Right lung (tissue), 5 donors: ENCODE measurements around the gene GALNT2. TPM values are rescaled to one million over a fixed set of nuclear protein-coding genes. Genes with fewer than 3 reads are reported as not detected.

Source experiments
- DNase-seq, 2 donors: peaks; one replicate each; pipeline ENCODE4 v3.0.0-alpha.2; 2013
- polyA plus RNA-seq, 5 donors: library from polyadenylated mRNA; unstranded; fragments of 120-200 nt; gene quantifications; one replicate each; pipeline versions ENCODE4 v1.2.1 to v1.2.3, GENCODE V29; 2013; ENCODE audit warnings: inconsistent platforms in 1 of 5, low replicate concordance in 1 of 5; ENCODE audit not compliant: insufficient read length in 5 of 5, insufficient read depth in 1 of 5

The GALNT2 gene
- polyA plus RNA-seq, 5 donors = 28.2 to 41.2 (median 36.2) TPM

DNA sequence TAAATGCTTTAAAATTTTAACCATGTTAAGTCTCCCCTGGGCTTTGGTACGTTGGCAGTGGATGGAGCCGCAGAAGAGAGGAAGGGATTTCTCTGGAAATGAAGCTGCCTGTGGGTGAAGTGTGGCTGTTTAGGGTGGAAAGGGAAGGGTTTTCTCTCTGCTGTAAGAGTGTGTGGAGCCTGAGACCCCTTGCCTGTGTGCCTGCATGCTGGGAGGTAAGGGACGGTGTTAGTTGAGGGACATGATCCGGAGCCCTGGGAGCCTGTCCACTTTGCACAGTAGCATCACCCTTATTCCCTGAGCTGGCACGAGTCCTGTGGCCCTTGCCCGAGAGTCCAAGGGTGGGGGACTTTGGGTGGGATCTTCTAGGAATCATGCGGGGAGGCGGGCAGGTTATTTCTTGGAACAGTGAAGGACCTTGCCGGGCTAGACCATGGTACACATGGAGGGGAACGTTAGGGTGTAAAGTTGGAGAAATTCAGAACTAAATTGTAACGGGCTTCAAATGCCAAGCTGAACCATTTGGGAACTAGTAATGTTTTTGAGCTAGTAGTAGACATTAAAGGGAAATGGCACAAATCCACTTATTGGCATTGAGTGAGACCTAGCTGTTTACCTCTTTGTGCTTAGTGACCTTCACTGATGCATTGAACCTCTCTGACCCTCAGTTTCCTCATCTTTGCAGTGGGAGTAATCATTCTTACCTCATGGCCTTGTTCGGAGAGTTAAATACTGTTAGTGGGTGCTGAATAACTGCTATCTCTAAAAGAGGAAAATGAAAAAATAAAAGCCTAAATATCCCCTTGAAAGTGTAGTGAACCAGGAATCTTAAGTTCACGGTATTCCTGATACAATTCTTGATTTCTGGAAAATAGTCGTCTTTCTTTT lies 3.5 kb downstream of the GALNT2 start:
- no peak for DNase-seq

DNA sequence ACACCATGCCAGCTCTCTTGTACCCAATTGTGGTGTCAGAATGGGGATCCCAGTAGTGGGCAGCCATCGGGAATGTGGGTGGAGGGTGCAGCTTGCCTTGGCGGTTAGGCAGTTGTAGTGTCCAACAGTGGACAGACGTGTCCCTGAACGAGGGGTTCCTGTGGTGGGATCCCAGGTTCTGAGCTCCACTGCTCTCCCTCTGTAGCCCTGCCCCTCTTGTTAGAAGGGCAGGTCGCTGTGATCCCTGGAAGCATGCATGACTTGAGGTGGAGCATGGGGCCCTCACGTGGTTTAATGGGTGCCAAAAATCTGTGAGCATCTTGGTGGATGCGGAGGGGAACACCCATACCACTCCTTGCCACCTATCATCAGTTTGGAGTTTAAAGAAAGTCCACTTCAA lies 4.3 kb downstream of the GALNT2 start:
- no peak for DNase-seq

DNA sequence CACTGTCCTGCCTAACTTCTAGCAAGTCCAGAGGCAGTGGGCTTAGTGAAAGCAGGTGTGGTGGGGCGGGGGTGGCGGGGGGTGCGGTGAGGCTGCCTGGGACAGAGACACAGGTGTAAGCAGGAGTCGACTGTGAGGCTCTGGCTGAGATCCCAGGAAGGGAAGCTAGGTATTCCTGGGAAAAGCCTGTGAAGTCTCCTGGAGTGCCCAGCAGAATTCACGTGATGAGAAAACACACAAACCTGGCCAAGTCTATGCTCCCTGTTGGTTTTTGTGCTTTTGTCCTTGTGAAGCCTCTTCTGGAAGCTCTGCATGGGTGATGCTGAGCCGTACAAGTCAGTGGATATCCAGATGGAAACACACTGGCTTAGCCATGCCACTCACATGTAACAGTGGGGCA lies 5.3 kb downstream of the GALNT2 start:
- DNase-seq = no peak

DNA sequence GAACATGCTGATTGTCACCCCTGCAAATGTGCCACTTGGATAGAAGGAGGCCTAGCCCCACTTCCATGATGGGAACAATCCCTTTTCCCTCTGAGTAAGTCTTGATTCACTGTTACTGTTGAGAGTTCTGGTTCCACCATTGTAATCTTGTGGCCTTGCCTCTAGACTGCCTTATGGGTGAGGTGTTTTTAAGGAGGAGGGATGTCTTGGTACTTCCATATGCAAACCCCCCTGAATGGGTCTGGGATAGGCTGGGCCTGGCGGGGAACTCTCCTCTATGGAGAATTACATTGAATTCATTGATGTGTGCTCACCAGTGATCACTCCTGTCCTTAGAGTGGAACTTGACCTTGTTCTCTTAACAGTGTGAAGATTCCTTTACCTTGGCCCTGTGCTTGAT lies 5.8 kb downstream of the GALNT2 start:
- no peak for DNase-seq

DNA sequence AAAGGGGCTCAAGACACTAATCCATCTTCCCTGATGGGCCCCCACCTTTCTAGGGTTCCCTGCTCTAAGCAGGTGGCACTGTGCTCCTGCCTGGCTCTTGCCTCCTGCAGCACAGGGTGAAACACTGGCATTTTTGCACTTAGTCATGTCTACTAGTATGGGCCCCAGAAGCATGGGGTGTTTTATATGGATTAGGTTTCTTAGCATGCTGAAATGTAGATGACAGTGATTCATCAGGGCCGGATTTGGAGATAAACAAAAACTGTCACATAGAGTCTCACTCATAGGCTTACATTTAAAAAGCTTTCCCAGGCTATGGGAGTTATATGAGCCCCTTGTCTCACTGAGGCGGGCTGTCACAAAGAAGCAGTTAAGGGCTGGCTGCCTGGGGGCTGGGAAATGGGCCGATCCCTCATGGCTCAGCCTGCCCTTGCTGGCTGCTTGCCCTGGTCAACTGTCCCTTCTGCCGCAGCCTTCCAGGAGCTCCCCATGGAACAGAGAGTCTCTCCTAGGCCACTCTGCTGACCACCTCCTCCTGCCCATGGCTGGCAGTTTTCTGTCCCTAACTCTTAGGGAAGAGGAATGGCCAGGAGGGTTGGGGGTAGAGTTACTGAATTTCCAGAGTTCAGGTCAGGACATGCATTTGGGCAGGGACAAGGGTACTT lies 6.5 kb downstream of the GALNT2 start:
- DNase-seq = no peak

DNA sequence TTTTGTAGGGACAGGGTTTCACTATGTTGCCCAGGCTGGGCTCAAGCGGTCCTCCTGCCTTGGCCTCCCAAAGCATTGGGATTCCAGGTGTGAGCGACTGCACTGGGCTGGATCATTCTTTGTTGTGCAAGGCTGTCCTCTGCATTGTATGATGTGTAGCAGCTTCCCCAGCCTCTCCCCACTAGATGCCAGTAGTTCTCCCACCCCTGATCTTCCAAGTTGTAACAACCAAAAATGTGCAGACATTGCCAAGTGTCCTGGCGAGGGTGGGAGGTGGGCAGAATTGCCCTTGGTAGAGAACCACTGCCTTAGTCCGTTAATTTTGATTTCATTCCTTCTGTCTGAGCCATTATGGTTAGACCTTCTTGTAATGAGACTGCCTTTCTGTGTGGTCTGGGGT lies 7.2 kb downstream of the GALNT2 start:
- no peak for DNase-seq

DNA sequence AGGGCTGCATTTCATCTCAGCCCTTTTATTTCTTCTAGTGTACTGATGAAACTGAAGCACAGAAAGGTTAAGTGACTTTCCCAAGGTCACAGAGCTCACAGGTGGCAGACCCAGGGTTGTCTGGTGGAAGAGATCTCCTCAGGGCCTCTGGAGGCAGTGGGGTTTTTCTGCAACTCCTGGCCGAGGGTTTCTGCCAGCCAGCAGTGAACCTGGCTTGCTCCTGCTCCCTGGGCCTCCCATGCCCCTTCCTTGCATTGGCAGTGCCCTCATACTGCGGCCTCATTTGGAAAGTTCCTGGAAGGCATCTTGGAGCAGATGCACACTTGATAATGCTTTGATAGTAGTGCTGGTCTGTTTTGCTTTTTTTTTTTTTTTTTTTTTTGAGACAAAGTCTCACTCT lies 7.7 kb downstream of the GALNT2 start:
- no peak for DNase-seq

DNA sequence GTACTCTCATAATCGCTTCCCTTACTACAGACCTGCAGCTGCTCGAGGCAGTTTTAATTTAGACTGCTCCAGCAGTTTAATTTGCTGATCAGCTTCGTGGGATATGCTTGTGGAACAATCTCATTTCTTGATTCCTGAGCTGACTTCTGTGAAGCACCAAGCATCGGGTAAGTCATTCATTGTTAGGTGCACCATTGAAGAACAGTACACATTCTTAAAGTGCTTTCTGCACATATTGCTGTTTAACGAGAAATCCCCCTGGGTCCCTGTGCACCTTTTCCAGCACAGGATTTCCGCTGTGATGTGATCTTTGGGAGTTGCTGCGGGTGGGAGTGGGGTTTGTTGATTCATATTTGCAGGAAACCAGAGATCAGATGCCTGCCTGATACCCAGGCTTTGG lies 9.1 kb downstream of the GALNT2 start:
- DNase-seq = no peak

DNA sequence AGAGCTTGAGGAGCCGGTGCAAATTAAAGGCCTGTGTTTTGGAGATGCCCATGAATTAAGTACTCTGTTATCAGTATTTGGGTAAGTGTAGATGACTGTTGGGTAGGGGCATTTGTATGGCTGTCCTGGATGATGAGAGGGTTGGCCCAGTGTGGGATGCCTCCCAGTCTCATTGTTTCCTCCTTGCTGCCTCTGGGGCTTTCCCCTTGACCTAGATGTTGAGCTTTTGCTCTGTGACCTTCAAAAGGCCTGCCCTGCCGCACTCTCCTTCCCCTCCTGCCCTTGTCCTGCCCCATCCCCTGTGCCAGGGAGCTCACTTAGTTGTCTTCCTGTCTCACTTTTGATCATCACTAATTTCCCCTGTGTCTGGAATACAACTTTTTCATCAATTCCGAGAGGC lies 10.0 kb downstream of the GALNT2 start:
- no peak for DNase-seq

DNA sequence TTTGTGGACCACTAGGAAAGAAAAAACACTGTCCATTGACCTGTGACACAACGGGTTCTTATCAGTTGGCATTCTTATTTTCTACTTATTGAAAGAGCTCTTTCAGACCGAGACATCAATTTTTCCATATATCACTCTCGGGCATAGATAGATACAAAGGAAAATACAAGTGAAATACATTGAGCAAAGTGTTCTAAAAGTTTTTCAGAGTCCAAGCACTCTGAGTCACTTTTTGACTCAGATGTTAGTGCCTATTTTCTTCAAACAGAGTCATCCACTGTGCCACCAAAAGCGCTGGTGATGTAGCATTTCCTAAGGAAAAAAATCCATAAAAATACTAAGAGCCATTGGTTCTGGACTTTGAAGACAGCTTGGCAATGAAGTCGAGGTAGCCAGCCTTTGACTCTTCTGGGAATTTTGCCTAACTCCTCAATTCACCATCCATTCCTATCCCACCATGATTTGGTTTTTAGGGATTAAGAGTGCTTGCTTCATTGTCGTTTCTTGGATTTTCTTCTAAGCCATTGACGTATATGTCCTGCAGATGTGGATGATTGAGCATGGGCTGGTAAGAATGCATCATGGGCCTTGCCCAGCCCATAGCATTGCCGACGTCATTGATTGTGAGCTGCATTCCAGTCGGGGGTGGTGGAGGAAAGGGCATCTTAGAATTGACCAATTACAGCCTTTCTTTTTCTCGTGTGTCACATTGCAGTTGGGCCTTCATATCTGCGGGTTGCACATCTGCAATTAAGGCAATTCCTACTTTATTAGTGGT lies 10.6 kb downstream of the GALNT2 start:
- no peak for DNase-seq

DNA sequence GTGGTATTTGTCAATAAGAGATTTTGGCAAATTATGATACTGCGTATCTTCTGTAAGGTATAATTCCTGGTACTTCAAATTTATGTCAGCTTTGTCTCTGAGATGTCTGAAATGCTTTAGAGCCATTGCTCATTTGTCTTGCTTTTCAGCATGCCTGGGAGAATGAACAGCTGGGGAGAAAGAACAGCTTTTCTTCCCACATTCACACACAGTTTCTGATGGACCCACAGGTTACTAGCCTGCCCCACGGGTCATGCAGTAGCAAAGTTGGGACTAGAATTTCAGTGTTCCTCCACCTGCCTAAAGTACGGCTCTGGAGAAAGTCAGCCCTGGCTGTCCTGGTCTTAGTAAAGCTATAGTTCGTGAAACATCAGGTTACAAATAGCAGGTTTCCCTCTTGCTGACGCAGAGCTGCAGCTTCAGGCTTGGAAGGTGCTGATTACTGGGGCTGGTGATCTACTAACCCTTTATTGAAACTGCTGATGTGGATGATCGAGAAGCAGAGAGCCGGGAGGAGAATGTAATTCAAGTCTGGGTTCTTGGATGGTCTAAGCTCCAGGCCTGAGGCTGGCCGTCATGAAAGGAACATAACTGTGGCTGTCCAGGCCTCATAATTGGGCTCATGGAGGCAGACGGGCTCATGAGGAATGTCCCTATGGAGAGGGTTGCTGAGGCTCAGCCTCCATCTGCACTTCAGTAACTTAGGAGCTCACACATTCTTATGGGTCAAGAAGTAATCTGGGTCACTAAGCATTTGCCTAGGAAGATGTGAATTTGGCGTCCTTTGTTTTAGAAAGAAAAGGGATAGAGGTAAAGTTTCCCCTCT lies 12.4 kb downstream of the GALNT2 start:
- DNase-seq = no peak

DNA sequence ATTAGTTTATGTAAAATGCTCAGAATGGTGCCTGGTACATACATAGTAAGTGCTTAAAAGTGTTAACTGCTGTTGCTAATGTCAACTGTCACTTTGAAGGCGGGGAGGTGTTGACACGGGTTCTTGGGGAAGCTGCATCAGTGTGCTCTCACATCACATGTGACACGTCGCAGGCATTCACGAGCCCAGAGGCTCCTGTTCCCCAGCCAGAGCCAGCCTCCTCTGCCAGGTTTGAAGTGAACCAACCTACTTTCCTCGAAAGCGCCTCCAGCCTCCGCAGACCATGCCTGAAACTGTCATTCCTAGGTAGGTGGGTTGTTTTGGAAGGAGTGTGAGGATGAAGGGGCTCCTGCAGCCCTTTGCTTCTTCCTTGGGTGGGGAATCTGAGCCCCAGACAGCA lies 13.8 kb downstream of the GALNT2 start:
- no peak for DNase-seq

DNA sequence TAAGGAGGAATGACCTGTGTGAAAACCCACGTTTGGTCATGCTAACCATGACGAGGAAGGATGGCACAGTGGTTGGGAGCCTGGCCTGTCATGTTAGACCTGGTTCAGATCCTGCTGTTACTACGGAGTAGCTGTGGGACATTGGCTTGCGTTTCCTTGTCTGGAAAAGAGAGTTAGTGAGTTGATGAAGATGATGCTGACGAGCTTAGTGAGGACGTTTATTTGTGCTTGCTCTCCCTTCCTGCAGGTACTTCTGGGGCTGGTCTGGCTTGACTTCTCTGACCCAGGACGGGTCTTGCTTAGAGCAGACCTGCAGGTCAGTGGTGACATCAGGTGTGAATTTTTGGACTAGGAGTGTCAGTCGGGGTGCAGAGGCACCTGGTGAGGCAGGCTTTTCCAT lies 14.7 kb downstream of the GALNT2 start:
- DNase-seq = no peak

DNA sequence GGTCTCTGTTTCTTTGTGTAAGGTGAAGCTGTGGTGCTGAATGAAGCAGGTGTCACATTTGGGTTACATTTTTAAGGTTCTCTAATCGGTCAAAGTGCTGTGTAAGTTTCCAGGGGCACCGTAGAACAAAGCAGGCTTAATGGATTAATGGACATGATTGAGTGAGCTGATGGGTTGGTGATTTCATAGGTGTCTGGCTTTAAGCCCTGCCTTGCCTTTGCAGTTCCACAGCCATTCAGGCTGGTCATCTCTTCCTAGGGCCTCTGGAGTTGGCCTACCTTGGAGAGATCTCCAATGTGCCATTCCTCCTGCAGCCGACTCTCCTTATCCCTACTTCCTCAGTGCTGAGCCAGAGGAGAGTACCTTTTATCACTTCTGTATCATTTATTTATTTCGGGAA lies 15.2 kb downstream of the GALNT2 start:
- no peak for DNase-seq

DNA sequence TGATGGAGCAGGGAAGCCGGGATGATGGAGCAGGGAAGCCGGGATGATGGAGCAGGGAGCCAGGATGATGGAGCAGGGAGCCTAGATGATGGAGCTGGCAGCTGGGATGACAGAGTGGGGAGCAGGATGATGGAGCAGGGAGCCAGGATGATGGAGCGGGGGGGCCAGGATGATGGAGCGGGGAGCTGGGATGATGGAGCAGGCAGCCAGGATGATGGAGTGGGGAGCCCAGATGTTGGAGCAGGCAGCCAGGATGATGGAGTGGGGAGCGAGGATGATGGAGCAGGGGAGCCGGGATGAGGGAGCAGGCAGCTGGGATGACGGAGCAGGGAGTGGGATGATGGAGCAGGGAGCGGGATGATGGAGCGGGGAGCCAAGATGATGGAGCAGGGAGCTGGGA lies 16.0 kb downstream of the GALNT2 start:
- no peak for DNase-seq

DNA sequence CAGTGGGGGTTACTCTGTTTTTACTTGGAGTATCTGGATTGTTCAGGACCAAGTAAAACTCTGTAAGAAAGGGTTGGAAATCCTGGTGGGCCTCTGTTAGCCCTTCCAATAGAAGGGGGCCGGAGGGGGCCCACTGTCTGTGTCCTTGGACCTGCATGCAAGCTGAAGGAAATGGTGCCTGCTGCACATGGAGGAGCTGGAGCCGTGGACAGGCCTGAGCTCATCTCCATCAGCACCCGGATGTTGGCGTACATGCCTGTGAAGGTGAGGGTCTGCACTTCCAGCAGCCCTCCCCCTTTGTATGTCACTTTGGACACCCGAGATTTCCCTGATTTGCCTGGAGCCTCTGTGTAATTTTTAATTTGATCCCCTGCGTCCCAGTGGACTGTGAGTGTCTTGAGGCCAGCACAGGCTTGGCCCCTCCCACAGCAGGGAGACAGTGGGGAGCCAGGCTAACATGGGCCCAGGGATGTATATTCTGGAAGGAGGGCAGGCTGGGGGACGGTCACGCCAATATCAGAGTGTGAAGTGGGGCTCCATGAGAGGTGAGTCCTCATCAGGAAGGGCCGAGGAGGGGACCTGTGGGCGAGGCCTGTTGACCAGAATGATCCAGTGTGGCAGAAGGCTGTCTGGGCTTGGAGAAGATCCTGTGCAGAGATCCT lies 16.8 kb downstream of the GALNT2 start:
- DNase-seq = no peak

DNA sequence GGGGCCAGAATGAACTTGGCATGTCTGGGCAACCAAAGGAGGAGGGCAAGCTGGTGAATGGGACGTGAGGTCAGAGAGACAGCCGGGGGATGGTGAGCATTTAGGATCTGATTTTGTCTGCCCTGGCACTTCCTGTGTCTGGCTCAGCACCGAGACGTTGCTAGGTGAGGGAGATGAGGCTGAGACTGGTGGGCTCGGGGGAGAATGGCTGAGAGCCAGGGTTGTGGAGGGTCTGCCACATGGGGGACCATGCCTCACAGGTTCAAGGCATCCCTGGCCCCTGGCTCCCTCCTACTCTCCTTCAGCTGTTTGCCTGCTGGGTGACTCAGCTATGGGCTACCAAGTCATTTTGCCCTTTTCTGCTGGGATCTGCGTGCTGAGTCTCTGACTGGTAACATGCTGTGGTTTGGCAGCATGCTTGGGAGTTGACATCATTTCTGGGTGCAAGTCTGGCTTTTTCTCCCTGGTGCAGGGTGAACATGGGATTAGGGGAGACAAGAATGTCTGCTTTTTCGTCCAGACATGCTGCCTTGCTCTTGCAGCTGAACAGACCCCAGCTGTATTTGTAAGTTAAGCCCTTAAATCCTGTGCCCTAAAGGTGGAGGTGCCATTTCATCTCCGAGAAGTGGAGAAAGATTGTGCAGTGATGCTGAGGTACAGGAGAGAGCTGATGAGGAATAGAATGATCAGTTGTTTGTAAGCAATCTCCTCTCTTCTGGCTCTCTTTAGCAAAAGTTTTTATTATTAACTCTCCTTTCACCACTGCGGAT lies 17.6 kb downstream of the GALNT2 start:
- no peak for DNase-seq

DNA sequence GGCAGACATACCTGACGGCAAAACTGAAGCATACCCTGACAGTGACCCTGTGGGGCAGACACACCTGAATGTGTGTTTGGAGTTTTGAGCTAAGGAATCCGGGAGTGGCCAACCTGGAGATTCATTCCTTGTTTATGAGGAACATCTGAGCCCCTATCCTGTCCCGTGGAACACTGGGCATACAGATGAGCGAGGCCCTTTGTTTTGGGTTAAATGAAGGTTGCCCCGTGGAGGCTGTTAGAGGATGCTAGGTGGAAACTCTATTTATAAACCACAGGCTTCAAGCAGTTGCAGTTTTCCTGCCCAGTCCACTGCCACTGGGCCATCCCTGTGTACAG lies 18.1 kb downstream of the GALNT2 start:
- no peak for DNase-seq

DNA sequence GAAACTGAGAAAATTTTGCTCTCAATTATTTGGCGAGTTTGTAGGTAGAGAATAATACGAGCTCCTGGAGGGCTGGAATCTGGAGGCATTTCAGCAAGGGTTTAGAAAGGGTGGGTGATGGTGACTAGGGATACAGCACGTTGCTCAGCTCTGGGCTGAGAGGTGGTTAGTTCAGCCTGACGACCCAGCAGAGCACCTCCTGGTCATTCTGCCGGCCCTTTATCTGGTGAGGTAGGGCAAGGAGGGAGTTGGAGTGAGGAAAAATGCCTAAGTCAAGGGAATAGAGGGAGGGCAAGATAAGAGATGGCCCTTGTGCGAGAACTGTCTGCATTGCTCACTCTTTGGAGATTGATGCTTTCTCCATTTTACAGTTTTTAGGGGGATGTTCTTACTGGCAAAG lies 19.1 kb downstream of the GALNT2 start:
- no peak for DNase-seq

DNA sequence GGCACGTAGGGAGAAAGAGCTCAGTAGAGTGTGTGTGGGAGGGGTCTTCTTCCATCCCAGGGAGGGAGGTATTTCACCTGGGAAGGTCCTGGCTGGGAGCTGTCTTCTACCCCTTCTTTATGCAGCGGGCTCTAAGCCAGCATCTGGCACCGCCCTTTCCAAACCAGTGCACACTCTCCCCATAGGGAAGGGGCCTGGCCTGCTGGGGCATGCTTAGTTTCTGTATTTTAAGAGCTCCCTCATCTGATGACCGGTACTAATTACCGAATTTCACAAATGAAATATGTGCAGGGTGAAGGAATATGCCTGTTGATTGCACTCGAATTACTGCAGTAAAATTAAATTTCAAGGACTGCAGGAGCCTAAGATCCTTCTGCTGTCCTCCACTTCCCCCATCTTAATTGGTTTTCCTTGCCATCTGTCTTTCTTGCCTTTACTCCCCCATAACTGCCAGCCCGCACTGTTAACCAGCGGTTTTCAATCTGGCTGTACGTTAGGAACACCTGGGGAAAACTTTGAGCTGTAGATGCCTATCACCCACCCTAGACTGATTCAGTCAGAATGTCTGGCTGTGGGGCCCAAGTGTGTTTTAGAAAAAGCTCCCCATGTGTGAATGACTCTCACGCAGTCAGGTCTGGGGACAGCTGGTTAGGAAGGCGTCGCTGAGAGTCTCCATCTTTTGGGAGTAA lies 20.1 kb downstream of the GALNT2 start:
- no peak for DNase-seq
